ENCODE results near the gene SRSF10.
"Not testable (repeated sequence)": the region's sequence is repeated elsewhere in the genome, so short reads cannot be mapped to it uniquely, and the experiment has no call there.

DNA sequence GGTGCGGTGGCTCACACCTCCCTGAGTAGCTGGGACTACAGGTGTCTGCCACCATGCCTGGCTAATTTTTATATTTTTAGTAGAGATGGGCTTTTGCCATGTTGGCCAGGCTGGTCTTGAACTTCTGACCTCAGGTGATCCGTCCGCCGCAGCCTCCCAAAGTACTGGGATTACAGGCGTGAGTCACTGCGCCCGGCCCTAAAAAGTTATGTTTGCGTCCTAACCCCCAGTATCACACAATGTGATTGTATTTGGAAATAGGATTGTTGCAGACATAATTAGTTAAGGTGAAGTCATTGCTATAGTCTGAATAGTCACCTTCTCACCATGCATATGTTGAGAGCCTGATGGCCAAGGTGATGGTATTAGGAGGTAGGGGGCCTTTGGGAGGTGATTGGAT lies 32.8 kb upstream of the SRSF10 start:
- TF ChIP-seq, protein P1, sequence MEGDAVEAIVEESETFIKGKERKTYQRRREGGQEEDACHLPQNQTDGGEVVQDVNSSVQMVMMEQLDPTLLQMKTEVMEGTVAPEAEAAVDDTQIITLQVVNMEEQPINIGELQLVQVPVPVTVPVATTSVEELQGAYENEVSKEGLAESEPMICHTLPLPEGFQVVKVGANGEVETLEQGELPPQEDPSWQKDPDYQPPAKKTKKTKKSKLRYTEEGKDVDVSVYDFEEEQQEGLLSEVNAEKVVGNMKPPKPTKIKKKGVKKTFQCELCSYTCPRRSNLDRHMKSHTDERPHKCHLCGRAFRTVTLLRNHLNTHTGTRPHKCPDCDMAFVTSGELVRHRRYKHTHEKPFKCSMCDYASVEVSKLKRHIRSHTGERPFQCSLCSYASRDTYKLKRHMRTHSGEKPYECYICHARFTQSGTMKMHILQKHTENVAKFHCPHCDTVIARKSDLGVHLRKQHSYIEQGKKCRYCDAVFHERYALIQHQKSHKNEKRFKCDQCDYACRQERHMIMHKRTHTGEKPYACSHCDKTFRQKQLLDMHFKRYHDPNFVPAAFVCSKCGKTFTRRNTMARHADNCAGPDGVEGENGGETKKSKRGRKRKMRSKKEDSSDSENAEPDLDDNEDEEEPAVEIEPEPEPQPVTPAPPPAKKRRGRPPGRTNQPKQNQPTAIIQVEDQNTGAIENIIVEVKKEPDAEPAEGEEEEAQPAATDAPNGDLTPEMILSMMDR (IDR thresholded peaks at IDR 0.05) = not testable (repeated sequence)
- TF ChIP-seq POLR2A (IDR thresholded peaks at IDR 0.05) = not testable (repeated sequence)
